ENCODE data around the gene KDM1B. TPM values are rescaled to one million over a fixed set of nuclear protein-coding genes. Genes with fewer than 3 reads are reported as not detected.

The KDM1B gene, protein sequence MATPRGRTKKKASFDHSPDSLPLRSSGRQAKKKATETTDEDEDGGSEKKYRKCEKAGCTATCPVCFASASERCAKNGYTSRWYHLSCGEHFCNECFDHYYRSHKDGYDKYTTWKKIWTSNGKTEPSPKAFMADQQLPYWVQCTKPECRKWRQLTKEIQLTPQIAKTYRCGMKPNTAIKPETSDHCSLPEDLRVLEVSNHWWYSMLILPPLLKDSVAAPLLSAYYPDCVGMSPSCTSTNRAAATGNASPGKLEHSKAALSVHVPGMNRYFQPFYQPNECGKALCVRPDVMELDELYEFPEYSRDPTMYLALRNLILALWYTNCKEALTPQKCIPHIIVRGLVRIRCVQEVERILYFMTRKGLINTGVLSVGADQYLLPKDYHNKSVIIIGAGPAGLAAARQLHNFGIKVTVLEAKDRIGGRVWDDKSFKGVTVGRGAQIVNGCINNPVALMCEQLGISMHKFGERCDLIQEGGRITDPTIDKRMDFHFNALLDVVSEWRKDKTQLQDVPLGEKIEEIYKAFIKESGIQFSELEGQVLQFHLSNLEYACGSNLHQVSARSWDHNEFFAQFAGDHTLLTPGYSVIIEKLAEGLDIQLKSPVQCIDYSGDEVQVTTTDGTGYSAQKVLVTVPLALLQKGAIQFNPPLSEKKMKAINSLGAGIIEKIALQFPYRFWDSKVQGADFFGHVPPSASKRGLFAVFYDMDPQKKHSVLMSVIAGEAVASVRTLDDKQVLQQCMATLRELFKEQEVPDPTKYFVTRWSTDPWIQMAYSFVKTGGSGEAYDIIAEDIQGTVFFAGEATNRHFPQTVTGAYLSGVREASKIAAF
- 47.2 and 50.9 TPM in 2 replicates for total RNA-seq (2014; rRNA removed; shearing (Covaris generic); ENCODE audit: low replicate concordance)

DNA sequence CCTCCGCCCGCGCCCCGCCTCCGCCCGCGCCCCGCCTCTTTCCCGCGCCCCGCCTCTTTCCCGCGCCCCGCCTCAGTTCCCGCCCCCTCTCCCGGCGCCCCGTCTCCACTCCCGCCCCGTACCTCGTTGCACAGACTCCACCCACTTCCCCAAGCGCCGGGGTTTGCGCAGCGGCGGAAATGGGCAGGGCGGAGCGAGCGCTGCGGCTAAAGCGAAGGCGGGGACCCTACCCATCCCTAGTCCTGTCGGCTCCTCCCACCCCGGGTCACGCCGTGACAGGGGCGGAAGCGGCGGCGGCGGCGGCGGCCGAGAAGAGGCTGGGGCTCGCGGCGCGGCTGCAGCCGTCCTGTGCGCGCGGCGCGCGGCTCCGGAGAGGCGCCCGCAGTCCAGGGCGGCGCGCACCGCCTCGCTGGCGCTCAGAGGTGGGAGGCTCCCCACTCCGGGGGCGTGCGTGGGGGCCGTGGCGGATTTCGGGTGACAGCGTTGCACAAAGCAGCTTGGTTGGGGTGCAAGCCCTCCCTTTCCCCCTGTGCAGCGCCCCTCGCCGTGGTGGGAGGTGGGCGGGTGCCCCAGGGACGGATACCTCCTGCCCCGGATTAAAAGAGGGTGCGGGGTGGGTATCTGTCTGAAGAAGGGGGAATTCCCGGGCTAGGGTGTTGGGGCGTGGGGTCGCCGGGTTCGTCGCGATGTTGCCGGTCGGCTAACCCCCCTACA is at the start of gene KDM1B:
Gene KDM1B (plus strand): TSS at position 273 of the 714 bp plus-strand sequence. CDS start 4,474 bp downstream, outside the sequence.
- H3K27ac ChIP-seq (ENCODE audit: low read length), result peak within 1 kb of the TSS; percentile 91
- DNase-seq, result peak; percentile 99
- H3K79me2 ChIP-seq (ENCODE audit: low read length), result peaks cover 9% of the 10 kb centered on the region
- peak within 1 kb of the TSS; percentile 99 for H3K9ac ChIP-seq (ENCODE audit: low read length)
- no peaks in the 10 kb centered on the region for H3K9me2 ChIP-seq (replicated peaks; ENCODE audit: insufficient read depth, low read length)
- H3K9me3 ChIP-seq (ENCODE audit: low read length), result no peaks in the 10 kb centered on the region
- H3K4me3 ChIP-seq (ENCODE audit: low read length), result peak within 1 kb of the TSS; percentile 97
- H3K4me2 ChIP-seq (ENCODE audit: low read depth, low read length, poor library complexity, severe bottlenecking), result peak within 1 kb of the TSS; percentile 95
- H2AFZ ChIP-seq (ENCODE audit: low read length), result peak within 1 kb of the TSS; percentile 87
- no peaks in the 10 kb centered on the region for H4K20me1 ChIP-seq (ENCODE audit: insufficient read depth, low read depth, low read length)
- H3K36me3 ChIP-seq (ENCODE audit: insufficient read depth, low read length), result peaks cover 11% of the 10 kb centered on the region; the same call in 1 of the 2 replicates
- H3K27me3 ChIP-seq (ENCODE audit: low read length), result no peaks in the 10 kb centered on the region
- H3K4me1 ChIP-seq (ENCODE audit: low read length), result peaks cover 20% of the 10 kb centered on the region

GRCh38 chr6:18107061-18107460 is 48.2 kb upstream of the KDM1B start:
- Histone ChIP-seq H4K20me1 (ENCODE audit: insufficient read depth, low read depth, low read length) (no peaks in the 10 kb centered on the region), H3K27me3 (ENCODE audit: low read length) (no peaks in the 10 kb centered on the region), H3K9ac (ENCODE audit: low read length) (no peak overlapping the region), H2AFZ (ENCODE audit: low read length) (no peak overlapping the region), H3K4me3 (ENCODE audit: low read length) (no peak overlapping the region), H3K9me2 (replicated peaks; ENCODE audit: insufficient read depth, low read length) (no peaks in the 10 kb centered on the region), H3K79me2 (ENCODE audit: low read length) (no peaks in the 10 kb centered on the region), H3K9me3 (ENCODE audit: low read length) (0 out of 2 replicates have a peak, but pooled peaks cover 6% of the 10 kb centered on the region), H3K27ac (ENCODE audit: low read length) (no peak overlapping the region), H3K4me2 (ENCODE audit: low read depth, low read length, poor library complexity, severe bottlenecking) (no peak overlapping the region), H3K4me1 (ENCODE audit: low read length) (no peaks in the 10 kb centered on the region), H3K36me3 (ENCODE audit: insufficient read depth, low read length) (no peaks in the 10 kb centered on the region)
- no peak for DNase-seq

GRCh38 chr6:18110162-18110561 is 45.1 kb upstream of the KDM1B start:
- DNase-seq, result no peak
- H3K9me3 ChIP-seq (ENCODE audit: low read length), result 0 out of 2 replicates have a peak, but pooled peaks cover 6% of the 10 kb centered on the region
- no peaks in the 10 kb centered on the region for H4K20me1 ChIP-seq (ENCODE audit: insufficient read depth, low read depth, low read length)
- H3K4me3 ChIP-seq (ENCODE audit: low read length), result no peak overlapping the region
- H3K9me2 ChIP-seq (replicated peaks; ENCODE audit: insufficient read depth, low read length), result no peaks in the 10 kb centered on the region
- no peak overlapping the region for H2AFZ ChIP-seq (ENCODE audit: low read length)
- no peaks in the 10 kb centered on the region for H3K4me1 ChIP-seq (ENCODE audit: low read length)
- no peaks in the 10 kb centered on the region for H3K79me2 ChIP-seq (ENCODE audit: low read length)
- no peak overlapping the region for H3K27ac ChIP-seq (ENCODE audit: low read length)
- H3K9ac ChIP-seq (ENCODE audit: low read length), result no peak overlapping the region
- no peak overlapping the region for H3K4me2 ChIP-seq (ENCODE audit: low read depth, low read length, poor library complexity, severe bottlenecking)
- H3K36me3 ChIP-seq (ENCODE audit: insufficient read depth, low read length), result no peaks in the 10 kb centered on the region
- no peaks in the 10 kb centered on the region for H3K27me3 ChIP-seq (ENCODE audit: low read length)

GRCh38 chr6:18115356-18115755 is 39.9 kb upstream of the KDM1B start:
- no peaks in the 10 kb centered on the region for H3K36me3 ChIP-seq (ENCODE audit: insufficient read depth, low read length)
- no peak for DNase-seq

GRCh38 chr6:18117136-18117535 is 38.1 kb upstream of the KDM1B start:
- no peak for DNase-seq
- Histone ChIP-seq H3K36me3 (ENCODE audit: insufficient read depth, low read length) (no peaks in the 10 kb centered on the region), H3K4me1 (ENCODE audit: low read length) (no peaks in the 10 kb centered on the region), H3K9me2 (replicated peaks; ENCODE audit: insufficient read depth, low read length) (no peaks in the 10 kb centered on the region), H3K27ac (ENCODE audit: low read length) (no peak overlapping the region), H3K9me3 (ENCODE audit: low read length) (no peaks in the 10 kb centered on the region), H3K27me3 (ENCODE audit: low read length) (no peaks in the 10 kb centered on the region), H3K79me2 (ENCODE audit: low read length) (no peaks in the 10 kb centered on the region), H3K4me3 (ENCODE audit: low read length) (no peak overlapping the region), H2AFZ (ENCODE audit: low read length) (no peak overlapping the region), H4K20me1 (ENCODE audit: insufficient read depth, low read depth, low read length) (no peaks in the 10 kb centered on the region), H3K4me2 (ENCODE audit: low read depth, low read length, poor library complexity, severe bottlenecking) (no peak overlapping the region), H3K9ac (ENCODE audit: low read length) (no peak overlapping the region)

More at GRCh38 chr6:18115356-18115755, 39.9 kb upstream of the KDM1B start:
- Histone ChIP-seq H3K4me2 (ENCODE audit: low read depth, low read length, poor library complexity, severe bottlenecking) (no peak overlapping the region), H2AFZ (ENCODE audit: low read length) (no peak overlapping the region), H3K79me2 (ENCODE audit: low read length) (no peaks in the 10 kb centered on the region), H3K9ac (ENCODE audit: low read length) (no peak overlapping the region), H3K4me1 (ENCODE audit: low read length) (no peaks in the 10 kb centered on the region), H3K27me3 (ENCODE audit: low read length) (no peaks in the 10 kb centered on the region), H3K27ac (ENCODE audit: low read length) (no peak overlapping the region), H4K20me1 (ENCODE audit: insufficient read depth, low read depth, low read length) (no peaks in the 10 kb centered on the region), H3K9me2 (replicated peaks; ENCODE audit: insufficient read depth, low read length) (no peaks in the 10 kb centered on the region), H3K4me3 (ENCODE audit: low read length) (no peak overlapping the region), H3K9me3 (ENCODE audit: low read length) (no peaks in the 10 kb centered on the region)

- Histone ChIP-seq H3K79me2 (ENCODE audit: low read length) (no peaks in the 10 kb centered on the region), H3K9me3 (ENCODE audit: low read length) (no peaks in the 10 kb centered on the region), H3K9ac (ENCODE audit: low read length) (no peak overlapping the region), H2AFZ (ENCODE audit: low read length) (no peak overlapping the region), H3K4me1 (ENCODE audit: low read length) (no peaks in the 10 kb centered on the region), H3K4me3 (ENCODE audit: low read length) (no peak overlapping the region), H4K20me1 (ENCODE audit: insufficient read depth, low read depth, low read length) (no peaks in the 10 kb centered on the region), H3K4me2 (ENCODE audit: low read depth, low read length, poor library complexity, severe bottlenecking) (no peak overlapping the region), H3K27ac (ENCODE audit: low read length) (no peak overlapping the region), H3K27me3 (ENCODE audit: low read length) (no peaks in the 10 kb centered on the region), H3K9me2 (replicated peaks; ENCODE audit: insufficient read depth, low read length) (no peaks in the 10 kb centered on the region), H3K36me3 (ENCODE audit: insufficient read depth, low read length) (no peaks in the 10 kb centered on the region)
- DNase-seq, result no peak
These were observed 36.9 kb upstream of the KDM1B start for GRCh38 chr6:18118330-18118729.

GRCh38 chr6:18119236-18119635 is 36.0 kb upstream of the KDM1B start:
- Histone ChIP-seq H3K27ac (ENCODE audit: low read length) (no peak overlapping the region), H3K36me3 (ENCODE audit: insufficient read depth, low read length) (no peaks in the 10 kb centered on the region), H3K27me3 (ENCODE audit: low read length) (no peaks in the 10 kb centered on the region), H3K9me2 (replicated peaks; ENCODE audit: insufficient read depth, low read length) (no peaks in the 10 kb centered on the region), H2AFZ (ENCODE audit: low read length) (no peak overlapping the region), H3K9ac (ENCODE audit: low read length) (no peak overlapping the region), H3K4me2 (ENCODE audit: low read depth, low read length, poor library complexity, severe bottlenecking) (no peak overlapping the region), H3K9me3 (ENCODE audit: low read length) (no peaks in the 10 kb centered on the region), H3K4me3 (ENCODE audit: low read length) (no peak overlapping the region), H4K20me1 (ENCODE audit: insufficient read depth, low read depth, low read length) (no peaks in the 10 kb centered on the region), H3K79me2 (ENCODE audit: low read length) (no peaks in the 10 kb centered on the region), H3K4me1 (ENCODE audit: low read length) (no peaks in the 10 kb centered on the region)
- DNase-seq, result no peak
